Fibroblast of pulmonary artery (primary cell): ENCODE data around the gene PSMA2.

Source experiments
- DNase-seq: peaks from one replicate; pipeline ENCODE4 v3.0.0-alpha.2; 2010; ENCODE audit warnings: low read depth
- H3K4me3 ChIP-seq: replicated peaks from 2 replicates; pipeline ENCODE4 v1.5.1; 2011; ENCODE audit warnings: low read depth, mild to moderate bottlenecking, control low read depth, low read length, moderate library complexity
- CTCF ChIP-seq: IDR thresholded peaks from 2 replicates; pipeline ENCODE4 v1.5.1; 2011; ENCODE audit warnings: mild to moderate bottlenecking, control low read depth, low read length, inconsistent platforms; ENCODE audit errors: missing control alignments

Gene PSMA2

GRCh38 chr7:42922017-42922753 is 9.8 kb downstream of the PSMA2 start:
- TF ChIP-seq CTCF = no peak
- DNase-seq = no peak
- no peak overlapping the region for H3K4me3 ChIP-seq

DNA sequence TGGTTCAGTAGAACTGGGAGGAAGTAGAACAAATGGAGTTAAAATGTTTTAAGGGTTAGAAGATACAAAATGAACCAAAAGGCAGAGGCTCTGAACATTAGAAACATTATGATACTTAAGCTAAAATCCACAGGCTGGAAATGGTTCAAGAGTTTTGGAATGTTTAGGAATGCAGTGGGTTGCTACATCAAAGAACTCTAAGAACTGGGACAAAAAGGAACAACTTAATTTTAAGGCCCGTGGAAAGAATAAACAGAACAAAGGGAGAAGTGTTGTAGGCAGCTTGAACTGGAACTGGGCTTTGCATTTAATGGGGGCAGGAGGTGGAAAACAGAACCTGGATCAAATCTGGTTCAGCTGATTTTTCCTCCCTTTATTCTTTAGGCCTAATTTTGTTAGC is 16.6 kb downstream of the PSMA2 start:
- peak; percentile 71 for DNase-seq
- TF ChIP-seq CTCF = no peak
- H3K4me3 ChIP-seq = peak overlapping the region; percentile 32

- TF ChIP-seq CTCF = no peak
- peak; percentile 94 for DNase-seq
- peak overlapping the region; percentile 32 for H3K4me3 ChIP-seq
These were observed 17.4 kb downstream of the PSMA2 start for GRCh38 chr7:42914421-42915045.

- no peak for TF ChIP-seq CTCF
- DNase-seq = no peak
- H3K4me3 ChIP-seq = no peak overlapping the region
These were observed 18.0 kb downstream of the PSMA2 start for GRCh38 chr7:42914009-42914408.

DNA sequence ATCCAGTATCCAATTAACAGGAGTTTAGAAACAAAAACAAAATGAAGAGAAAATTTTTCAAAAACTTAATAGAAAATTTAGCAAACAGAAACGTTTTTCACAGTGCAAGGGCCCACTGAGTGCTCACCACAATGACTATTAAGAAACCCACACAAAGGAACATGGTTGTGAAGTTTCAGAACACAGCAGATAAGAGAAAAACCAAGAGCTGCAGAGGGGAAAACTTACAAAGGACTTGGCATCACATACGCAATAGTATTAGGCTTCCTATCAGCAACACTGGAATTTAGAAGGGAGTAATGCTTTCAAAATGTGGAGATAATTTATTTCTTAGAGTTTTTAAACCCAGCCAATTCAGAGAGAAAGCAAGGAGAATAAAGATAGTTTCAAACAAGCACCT is 18.4 kb downstream of the PSMA2 start:
- no peak for TF ChIP-seq CTCF
- DNase-seq = peak; percentile 95
- no peak overlapping the region for H3K4me3 ChIP-seq

DNA sequence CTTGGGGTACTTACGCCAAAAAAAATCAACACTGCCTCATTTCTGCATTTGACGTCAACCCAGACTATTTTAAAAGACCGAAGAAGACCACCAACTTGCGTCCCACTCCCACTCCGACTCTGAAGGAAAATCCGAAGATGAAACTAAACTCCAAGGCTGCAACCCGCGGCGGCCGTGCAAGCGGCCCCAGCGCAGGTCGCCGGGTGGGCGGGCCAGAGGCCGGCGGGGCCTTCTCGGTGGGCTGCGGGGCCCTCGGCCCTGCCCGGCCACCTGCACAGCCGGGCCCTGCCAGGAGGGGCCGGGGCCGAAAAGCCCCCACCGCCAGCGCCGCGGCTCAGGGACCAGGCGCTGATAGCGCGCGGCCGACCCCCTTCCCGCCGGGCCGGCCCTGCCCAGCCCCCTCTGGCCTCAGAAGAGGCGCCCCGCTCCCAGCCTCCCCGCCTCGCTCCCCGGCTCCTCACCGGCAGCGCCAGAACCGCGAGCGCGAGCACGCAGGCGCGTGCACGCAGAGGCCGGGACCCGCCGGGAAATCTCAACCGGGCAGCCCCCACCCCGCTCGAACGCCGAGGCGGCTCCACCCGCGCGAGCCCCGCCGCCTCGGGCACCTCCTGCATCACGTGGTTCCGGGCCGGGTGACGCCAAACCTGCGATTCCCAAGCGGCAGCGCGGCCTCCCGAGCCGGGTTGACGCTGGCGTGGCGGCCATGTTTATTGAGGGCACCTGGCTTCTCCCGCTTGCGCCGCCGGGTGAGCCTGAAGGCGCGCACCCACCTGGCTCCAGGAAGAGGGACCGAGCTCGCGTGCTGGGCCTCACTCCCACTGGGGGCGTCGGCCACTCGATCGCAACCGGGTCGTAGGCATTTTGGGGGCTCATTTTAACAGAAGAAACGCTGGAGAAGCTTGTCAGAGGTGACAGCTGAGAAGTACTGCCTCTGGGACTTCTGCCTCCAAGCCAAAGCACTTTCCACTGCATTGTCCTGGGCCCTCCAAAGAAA is 20.2 kb downstream of the PSMA2 start, which contains the start of gene C7orf25:
C7orf25 (minus strand) TSS at position 617 of the 994 bp plus-strand sequence. CDS start 1,170 bp downstream, outside the sequence.
- peak within 1 kb of the TSS; percentile 82 for H3K4me3 ChIP-seq
- TF ChIP-seq CTCF = no peak
- DNase-seq = peak; percentile 95
